Sigmoid colon (tissue), 7 donors: ENCODE results near the gene TTLL11. TPM values are rescaled to one million over a fixed set of nuclear protein-coding genes. Genes with fewer than 3 reads are reported as not detected.
"Not testable (repeated sequence)": the region's sequence is repeated elsewhere in the genome, so short reads cannot be mapped to it uniquely, and the experiment has no call there.

ENCODE experiments used
- DNase-seq: peaks from one replicate; pipeline ENCODE4 v3.0.0-alpha.2; 2019
- H3K27ac ChIP-seq, 4 donors: fragments of 200-600 bp; sonication (generic); one replicate each; pipeline ENCODE4 v1.5.1; 2016 to 2019; ENCODE audit warnings: mild to moderate bottlenecking in 1 of 4
- H3K27me3 ChIP-seq, 3 donors: fragments of 200-600 bp; sonication (generic); one replicate each; pipeline ENCODE4 v1.5.1; 2019; ENCODE audit warnings: mild to moderate bottlenecking in 1 of 3
- H3K36me3 ChIP-seq, 4 donors: fragments of 200-600 bp; sonication (generic); one replicate each; pipeline ENCODE4 v1.5.1; 2016 to 2019
- H3K4me1 ChIP-seq, 4 donors: fragments of 200-600 bp; sonication (generic); one replicate each; pipeline ENCODE4 v1.5.1; 2017 to 2019
- H3K4me3 ChIP-seq, 4 donors: fragments of 200-600 bp; sonication (generic); one replicate each; pipeline ENCODE4 v1.5.1; 2017 to 2019; ENCODE audit warnings: mild to moderate bottlenecking in 2 of 4, moderate library complexity in 1 of 4
- H3K9me3 ChIP-seq, 4 donors: fragments of 200-600 bp in 3 of 4; sonication (generic) in 3 of 4; one replicate each; pipeline versions ENCODE4 v1.5.1 to v1.6.1; 2013 to 2019
- CTCF ChIP-seq, 4 experiments: fragments of 450-650 bp in 3 of 4; fragments of 200-600 bp in 1 of 4; IDR thresholded peaks; one replicate each; pipeline ENCODE4 v1.5.1; 2016 to 2019; ENCODE audit warnings: antibody characterized with exemption in 4 of 4, mild to moderate bottlenecking in 3 of 4, moderate library complexity in 2 of 4
- EP300 ChIP-seq, 4 donors: sonication (generic); formaldehyde crosslinking; IDR thresholded peaks; one replicate each; pipeline ENCODE4 v1.6.1; 2017; ENCODE audit warnings: antibody characterized with exemption in 4 of 4
- POLR2A ChIP-seq, 2 donors: fragments of 450-650 bp; IDR thresholded peaks; one replicate each; pipeline ENCODE4 v1.6.1; 2016; ENCODE audit warnings: antibody characterized with exemption in 2 of 2, mild to moderate bottlenecking in 2 of 2, moderate library complexity in 2 of 2
- POLR2AphosphoS5 ChIP-seq, 4 donors: sonication (generic); formaldehyde crosslinking; IDR thresholded peaks; one replicate each; pipeline ENCODE4 v1.6.1; 2017; ENCODE audit warnings: antibody characterized with exemption in 4 of 4
- WGBS, 2 donors: extraction: QIAGEN DNeasy Blood & Tissue Kit; methylation state at CpG; one replicate each; pipeline ENCODE4 v1.1.7; 2013; 5-methylcytosine and 5-hydroxymethylcytosine counted together
- intact Hi-C: fragments of 100-400 bp; cut with DNase I; formaldehyde crosslinking; loops from one replicate; pipeline ENCODE4 v1.15.1; 2023
- polyA plus RNA-seq, 3 donors: library from polyadenylated mRNA; stranded (reverse); fragments of 200-250 nt; gene quantifications; one replicate each; pipeline ENCODE4 v1.2.3, GENCODE V29; 2013
- total RNA-seq, 4 donors: library from RNA; depleted of rRNA; stranded (reverse); fragments of >200 nt; gene quantifications; one replicate each; pipeline ENCODE4 v1.1.0, GENCODE V29; 2016
- donor health status: healthy with polysubstance abuse.
- donor health status: Bipolar disorder and iron deficiency.
- donor health status: healthy.

Gene TTLL11
- total and polyA plus RNA-seq, 7 donors, result 4.2 to 40.7 (median 27.6) TPM

GRCh38 chr9:121981118-121981883, 111.8 kb downstream of the TTLL11 start:
- H3K4me1 ChIP-seq, result peaks cover 0 to 14% (median 6%) of the 10 kb centered on the region in 4 donors
- H3K27ac ChIP-seq, result no peak overlapping the region
- 91% methylated on average over 5 of the region's 5 CpGs for WGBS, 2 donors
- no peaks in the 10 kb centered on the region for H3K9me3 ChIP-seq
- H3K36me3 ChIP-seq, result no peaks in the 10 kb centered on the region
- no peak overlapping the region for H3K4me3 ChIP-seq
- intact Hi-C loops, result no loop called here
- no peak for TF ChIP-seq POLR2AphosphoS5 (IDR thresholded peaks at IDR 0.05)
- TF ChIP-seq EP300 (IDR thresholded peaks at IDR 0.05), result no peak
- no peak for TF ChIP-seq POLR2A (IDR thresholded peaks at IDR 0.05)
- no peak for TF ChIP-seq CTCF (IDR thresholded peaks at IDR 0.05)
- no peak for DNase-seq
- H3K27me3 ChIP-seq, result no peaks in the 10 kb centered on the region

- 93 to 98% methylated on average over 1 of the region's 1 CpG for WGBS, 2 donors
- H3K9me3 ChIP-seq, DNase-seq, H3K4me3 ChIP-seq, H3K36me3 ChIP-seq, intact Hi-C loops, H3K27ac ChIP-seq, H3K27me3 ChIP-seq: not testable (repeated sequence)
- peaks cover 0 to 14% (median 6%) of the 10 kb centered on the region in 4 donors for H3K4me1 ChIP-seq
Observed at GRCh38 chr9:121980665-121981064, 112.4 kb downstream of the TTLL11 start.

GRCh38 chr9:121979736-121980135, 113.4 kb downstream of the TTLL11 start:
- Histone ChIP-seq H3K4me3 (no peak overlapping the region), H3K27me3 (no peaks in the 10 kb centered on the region), H3K27ac (no peak overlapping the region), H3K36me3 (no peaks in the 10 kb centered on the region), H3K4me1 (peaks cover 0 to 9% (median 3%) of the 10 kb centered on the region in 4 donors), H3K9me3 (no peaks in the 10 kb centered on the region)
- DNase-seq, result no peak
- intact Hi-C loops, result no loop called here
- 84 to 86% methylated on average over 1 of the region's 1 CpG for WGBS, 2 donors
- no peak for TF ChIP-seq POLR2A (IDR thresholded peaks at IDR 0.05)
- TF ChIP-seq CTCF (IDR thresholded peaks at IDR 0.05), result no peak
- no peak for TF ChIP-seq POLR2AphosphoS5 (IDR thresholded peaks at IDR 0.05)
- no peak for TF ChIP-seq EP300 (IDR thresholded peaks at IDR 0.05)

GRCh38 chr9:121976751-121977150, 116.4 kb downstream of the TTLL11 start:
- no peak for DNase-seq
- Histone ChIP-seq H3K9me3 (no peaks in the 10 kb centered on the region), H3K4me1 (no peaks in the 10 kb centered on the region), H3K36me3 (peaks cover 0 to 16% (median 0%) of the 10 kb centered on the region in 4 donors), H3K4me3 (no peak overlapping the region), H3K27ac (no peak overlapping the region), H3K27me3 (no peaks in the 10 kb centered on the region)
- intact Hi-C loops, result no loop called here
- 71 to 83% methylated on average over 1 of the region's 1 CpG for WGBS, 2 donors
- TF ChIP-seq POLR2A (IDR thresholded peaks at IDR 0.05) (no peak), CTCF (IDR thresholded peaks at IDR 0.05) (no peak)

- no peaks in the 10 kb centered on the region for H3K4me1 ChIP-seq
- 15 to 71% methylated on average over 6 of the region's 6 CpGs for WGBS, 2 donors
- H3K27me3 ChIP-seq, result no peaks in the 10 kb centered on the region
- DNase-seq, result no peak
- TF ChIP-seq POLR2AphosphoS5 (IDR thresholded peaks at IDR 0.05) (no peak), CTCF (IDR thresholded peaks at IDR 0.05) (no peak), EP300 (IDR thresholded peaks at IDR 0.05) (no peak), POLR2A (IDR thresholded peaks at IDR 0.05) (no peak)
- H3K27ac ChIP-seq, result no peak overlapping the region
- no peak overlapping the region for H3K4me3 ChIP-seq
- peaks cover 0 to 16% (median 0%) of the 10 kb centered on the region in 4 donors for H3K36me3 ChIP-seq
- no peaks in the 10 kb centered on the region for H3K9me3 ChIP-seq
- intact Hi-C loops, result no loop called here
Observed at GRCh38 chr9:121975801-121976277, 117.3 kb downstream of the TTLL11 start.
